Left cardiac atrium (tissue), 4 donors: ENCODE results near the gene CLTCL1. TPM values are rescaled to one million over a fixed set of nuclear protein-coding genes. Genes with fewer than 3 reads are reported as not detected.
"Not testable (repeated sequence)": the region's sequence is repeated elsewhere in the genome, so short reads cannot be mapped to it uniquely, and the experiment has no call there.

Experiments used
- ATAC-seq, 2 donors: fragments of 200-7000 bp; cut with Tn5 transposase; one replicate each; pipeline ENCODE4 v1.9.1; 2020; ENCODE audit warnings: mild to moderate bottlenecking in 2 of 2, moderate library complexity in 2 of 2
- DNase-seq: peaks from one replicate; pipeline ENCODE4 v3.0.0-alpha.2; 2020
- intact Hi-C, 2 donors: fragments of 100-400 bp; cut with DNase I; formaldehyde crosslinking; loops; one replicate each; pipeline versions ENCODE4 v1.14.1 to v1.15.1; 2022 to 2023
- total RNA-seq, 2 donors: library from RNA; stranded (reverse); fragmentation: NEBNext Ultra II Directional; extraction: Animal tissue kit (Norgen Biotek cat#: 25700); gene quantifications; one replicate each; pipeline ENCODE4 v1.2.1, GENCODE V29; 2021
- donor health status: DM: no; HTN: yes; CAD: no.
- donor health status: DM: no; HTN: yes; CAD: no; lungs with severe emphysema.
- donor health status: DM: yes; HTN: yes; CAD: no.
- donor health status: Dilated cardiomyopathy.

The CLTCL1 gene
- total RNA-seq, 2 donors from 2014 or later = 16.0 to 20.5 TPM

DNA sequence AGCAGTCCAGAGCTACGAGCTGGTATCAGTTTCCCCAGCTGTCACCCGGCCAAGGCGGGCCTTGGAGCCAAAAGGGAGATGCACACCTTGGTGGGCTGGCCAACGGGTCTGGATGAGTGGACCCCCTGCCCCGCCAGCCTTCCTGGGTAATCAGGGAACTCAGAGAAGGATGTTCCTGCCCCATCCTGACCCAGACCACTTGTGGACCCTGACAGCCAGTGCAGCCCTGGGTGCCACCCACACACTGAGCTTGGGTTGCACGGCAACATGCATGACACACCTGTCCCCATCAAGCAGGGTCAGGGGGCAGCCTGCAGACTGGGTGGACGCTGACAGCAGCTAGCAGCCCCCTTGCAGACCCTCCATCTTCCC, 121.6 kb downstream of the CLTCL1 start:
- ATAC-seq (no peak), DNase-seq (no peak)
- intact Hi-C loops = no loop called here

- DNase-seq (no peak), ATAC-seq (no peak)
Measured at GRCh38 chr22:19169002-19169946, 122.2 kb downstream of the CLTCL1 start.

GRCh38 chr22:19168088-19168890, 123.2 kb downstream of the CLTCL1 start:
- intact Hi-C loops = no loop called here
- no peak for ATAC-seq

More at GRCh38 chr22:19169002-19169946, 122.2 kb downstream of the CLTCL1 start:
- intact Hi-C loops = no loop called here

GRCh38 chr22:19167106-19167869, 124.2 kb downstream of the CLTCL1 start:
- no peak for ATAC-seq
- no peak for DNase-seq
- intact Hi-C loops = no loop called here

More at GRCh38 chr22:19168088-19168890, 123.2 kb downstream of the CLTCL1 start:
- no peak for DNase-seq

- ATAC-seq (no peak), DNase-seq (no peak)
- intact Hi-C loops = no loop called here
Measured at GRCh38 chr22:19166421-19166820, 125.1 kb downstream of the CLTCL1 start.

GRCh38 chr22:19164425-19164824, 127.1 kb downstream of the CLTCL1 start:
- intact Hi-C loops = no loop called here
- DNase-seq (no peak), ATAC-seq (no peak)

- intact Hi-C loops, ATAC-seq, DNase-seq: not testable (repeated sequence)
Measured at GRCh38 chr22:19158649-19159048, 132.9 kb downstream of the CLTCL1 start.

- ATAC-seq, DNase-seq, intact Hi-C loops: not testable (repeated sequence)
Measured at GRCh38 chr22:19156109-19156508, 135.4 kb downstream of the CLTCL1 start.

- intact Hi-C loops = no loop called here
- ATAC-seq (no peak), DNase-seq (no peak)
Measured at GRCh38 chr22:19152942-19153883, 138.3 kb downstream of the CLTCL1 start.

DNA sequence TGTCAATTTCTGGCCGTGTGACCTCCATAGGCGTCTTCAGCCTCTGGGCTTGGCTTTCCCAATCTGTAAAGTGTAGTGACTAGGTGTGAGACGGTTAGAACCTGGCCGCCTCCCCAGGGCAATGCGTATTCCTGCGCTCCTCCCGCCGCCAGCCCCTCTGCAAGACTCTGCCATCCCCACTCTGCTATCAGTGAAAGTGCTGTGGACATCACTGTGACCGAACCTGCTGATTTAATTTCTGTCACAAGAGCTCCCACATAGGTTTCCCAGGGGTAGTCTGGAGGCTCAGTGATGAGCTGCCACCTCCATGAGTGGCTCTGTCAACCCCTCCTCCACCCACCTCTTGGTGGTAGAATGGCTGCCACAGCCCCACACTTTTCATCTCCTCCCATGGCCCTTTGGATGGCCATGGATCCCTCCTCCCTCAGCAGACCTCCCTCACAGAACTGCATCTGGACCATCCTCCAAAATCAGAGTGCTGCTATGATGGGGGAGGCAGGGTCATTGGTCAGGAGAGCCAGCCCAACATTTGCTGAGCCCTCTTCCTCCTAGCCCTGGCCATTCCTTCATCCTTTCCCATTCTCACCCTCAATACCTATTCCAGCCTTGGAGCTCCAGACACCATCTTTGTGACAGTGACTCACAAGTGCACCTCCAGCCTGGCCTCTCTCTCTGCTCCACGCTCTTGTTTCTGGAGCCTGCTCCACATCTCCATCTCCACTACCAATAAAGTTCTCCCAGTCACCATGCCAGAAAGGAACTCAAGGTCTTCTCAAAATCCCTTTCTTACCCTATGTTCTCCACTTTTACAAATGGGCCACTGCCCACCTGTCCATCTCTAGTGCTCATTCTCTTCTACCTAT, 140.0 kb downstream of the CLTCL1 start:
- DNase-seq (no peak), ATAC-seq (no peak)
- intact Hi-C loops = no loop called here

DNA sequence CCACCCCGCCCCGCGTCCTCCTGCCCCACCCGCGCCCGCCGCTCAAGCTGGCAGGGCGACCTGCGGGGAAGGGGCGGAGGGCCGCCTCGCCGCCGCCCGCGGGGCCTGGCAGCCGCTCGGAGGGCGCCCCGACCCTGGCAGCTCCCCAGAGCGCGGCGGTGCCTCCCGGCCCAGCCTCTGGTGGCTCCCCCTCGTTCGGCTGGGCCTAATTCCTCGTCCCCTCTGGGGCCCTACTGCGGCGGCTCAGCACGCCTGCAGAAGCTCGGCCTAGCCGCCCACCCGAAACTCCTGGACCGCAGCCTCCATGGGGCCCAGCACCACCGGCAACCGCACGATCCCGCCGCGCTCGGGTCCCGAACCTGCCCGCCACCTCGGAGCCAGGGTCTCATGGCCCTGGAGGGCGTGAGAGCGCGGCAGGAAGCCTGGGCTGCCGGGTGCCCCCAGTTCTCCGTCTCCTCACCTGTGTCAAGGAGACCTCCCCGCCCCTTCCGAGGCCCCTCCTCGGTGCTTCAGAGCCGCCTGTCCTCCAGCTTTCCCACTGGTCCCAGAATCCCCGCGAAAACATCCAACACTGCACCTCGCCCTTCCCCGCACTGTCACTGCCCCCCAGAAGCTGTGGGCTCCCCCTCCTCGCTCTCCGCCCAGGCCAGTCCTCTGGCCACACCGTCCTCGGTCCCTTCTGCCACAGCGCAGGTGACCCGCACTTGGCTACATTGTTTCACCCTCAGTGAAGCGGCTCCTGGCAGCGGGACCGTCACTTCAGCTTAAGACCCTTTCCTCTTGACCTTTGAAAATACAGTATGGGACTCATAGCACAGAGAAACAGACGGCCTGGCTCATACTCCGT, 140.8 kb downstream of the CLTCL1 start:
- DNase-seq = no peak
- intact Hi-C loops = no loop called here
- no peak for ATAC-seq

GRCh38 chr22:19149991-19150390, 141.5 kb downstream of the CLTCL1 start, which contains the start of gene GSC2:
GSC2 (minus strand) TSS chr22:19150292; CDS start chr22:19150283, 9 bp downstream.
- no peak for ATAC-seq
- intact Hi-C loops = loop anchor here in 1 of 2 donors (10.0 kb wide), 1 partner anchor 485 kb away; no protein-coding TSS in a partner anchor

GRCh38 chr22:19149047-19149883, 142.3 kb downstream of the CLTCL1 start:
- ATAC-seq = no peak
- no peak for DNase-seq
- intact Hi-C loops = loop anchor here in 1 of 2 donors (10.0 kb wide), 1 partner anchor 486 kb away; no protein-coding TSS in a partner anchor

More at GRCh38 chr22:19149991-19150390, 141.5 kb downstream of the CLTCL1 start, which contains the start of gene GSC2:
- DNase-seq = no peak

- intact Hi-C loops = loop anchor here in 1 of 2 donors (10.0 kb wide), 1 partner anchor 486 kb away; no protein-coding TSS in a partner anchor
- DNase-seq (no peak), ATAC-seq (no peak)
Measured at GRCh38 chr22:19148417-19149046, 143.0 kb downstream of the CLTCL1 start.
